HepG2 (cell line): ENCODE results near the gene RAD9A. TPM values are rescaled to one million over a fixed set of nuclear protein-coding genes. Genes with fewer than 3 reads are reported as not detected.

Experiments used
- BCL3 ChIP-seq: sonication (generic); formaldehyde crosslinking; IDR thresholded peaks from 2 replicates; pipeline ENCODE4 v1.5.1; 2020; ENCODE audit warnings: mild to moderate bottlenecking, missing genetic modification reagents, moderate library complexity
- DBP ChIP-seq: sonication (generic); formaldehyde crosslinking; IDR thresholded peaks from 2 replicates; pipeline ENCODE4 v1.4.0; 2020; ENCODE audit warnings: missing genetic modification reagents; ENCODE audit errors: not compliant biosample characterization
- DZIP1 ChIP-seq: sonication (generic); formaldehyde crosslinking; IDR thresholded peaks from 2 replicates; pipeline ENCODE4 v1.5.0; 2020; ENCODE audit warnings: mild to moderate bottlenecking, missing genetic modification reagents
- KDM1A ChIP-seq: IDR thresholded peaks from 2 replicates; pipeline ENCODE4 v1.6.1; 2016; ENCODE audit warnings: missing compliant biosample characterization
- MYPOP ChIP-seq: sonication (generic); formaldehyde crosslinking; IDR thresholded peaks from 2 replicates; pipeline ENCODE4 v1.8.1; 2023; ENCODE audit warnings: mild to moderate bottlenecking, moderate library complexity, missing genetic modification reagents
- RFXAP ChIP-seq: sonication (generic); formaldehyde crosslinking; IDR thresholded peaks from 2 replicates; pipeline ENCODE4 v1.4.0; 2020; ENCODE audit warnings: missing genetic modification reagents, borderline replicate concordance
- TERF1 ChIP-seq: sonication (generic); formaldehyde crosslinking; IDR thresholded peaks from 2 replicates; pipeline ENCODE4 v1.8.0; 2022; ENCODE audit warnings: mild to moderate bottlenecking, missing genetic modification reagents, moderate library complexity
- ZBTB37 ChIP-seq: sonication (generic); formaldehyde crosslinking; IDR thresholded peaks from 2 replicates; pipeline ENCODE4 v1.4.0; 2020; ENCODE audit warnings: mild to moderate bottlenecking, missing genetic modification reagents
- ZGPAT ChIP-seq: IDR thresholded peaks from 2 replicates; pipeline ENCODE4 v1.6.1; 2016; ENCODE audit warnings: mild to moderate bottlenecking
- ZNF3 ChIP-seq: IDR thresholded peaks from 2 replicates; pipeline ENCODE4 v1.7.0; 2017; ENCODE audit warnings: inconsistent platforms
- ZNF34 ChIP-seq: sonication (generic); formaldehyde crosslinking; IDR thresholded peaks from 2 replicates; pipeline ENCODE4 v1.4.0; 2020; ENCODE audit warnings: mild to moderate bottlenecking, missing genetic modification reagents, borderline replicate concordance
- ZNF414 ChIP-seq: sonication (generic); formaldehyde crosslinking; IDR thresholded peaks from 2 replicates; pipeline ENCODE4 v1.5.0; 2020; ENCODE audit warnings: missing genetic modification reagents
- ZNF432 ChIP-seq: sonication (generic); formaldehyde crosslinking; IDR thresholded peaks from 2 replicates; pipeline ENCODE4 v1.5.0; 2020; ENCODE audit warnings: missing genetic modification reagents, mild to moderate bottlenecking, borderline replicate concordance
- ZNF577 ChIP-seq: sonication (generic); formaldehyde crosslinking; IDR thresholded peaks from 2 replicates; pipeline ENCODE4 v1.4.0; 2020; ENCODE audit warnings: mild to moderate bottlenecking, low read depth, missing genetic modification reagents, borderline replicate concordance
- ZNF746 ChIP-seq: sonication (generic); formaldehyde crosslinking; IDR thresholded peaks from 2 replicates; pipeline ENCODE4 v1.8.0; 2022; ENCODE audit warnings: mild to moderate bottlenecking, missing genetic modification reagents
- ZNF773 ChIP-seq: sonication (generic); formaldehyde crosslinking; IDR thresholded peaks from 2 replicates; pipeline ENCODE4 v1.4.0; 2020; ENCODE audit warnings: missing genetic modification reagents, borderline replicate concordance
- ZSCAN30 ChIP-seq: sonication (generic); formaldehyde crosslinking; IDR thresholded peaks from 2 replicates; pipeline ENCODE4 v1.5.0; 2020; ENCODE audit warnings: mild to moderate bottlenecking, missing genetic modification reagents
- polyA plus RNA-seq, 8 experiments: library from polyadenylated mRNA; depleted of rRNA in 3 of 8; stranded (reverse) in 7 of 8; unstranded in 1 of 8; fragments of >200 nt; fragmentation: Illumina TruSeq in 4 of 8; extraction: Trizol in 4 of 8; gene quantifications; 2 replicates each; pipeline versions ENCODE4 v1.2.1 to v1.2.3, GENCODE V29; 2011 to 2016; ENCODE audit warnings: low read depth in 4 of 8, missing spikeins in 1 of 8, mixed read lengths in 1 of 8; ENCODE audit not compliant: insufficient read depth in 1 of 8
- total RNA-seq, 5 experiments: library from RNA; depleted of rRNA; stranded (reverse); fragments of >200 nt; fragmentation: Illumina TruSeq; extraction: Trizol; gene quantifications; 2 replicates each; pipeline ENCODE4 v1.2.3, GENCODE V29; 2016; ENCODE audit warnings: low read depth in 1 of 5

The RAD9A gene
- total and polyA plus RNA-seq, 2 of the 13 experiments (the other 11 are each of a cell fraction or from before 2014, with no cell fraction given): 10.1 to 15.7 TPM

- no peak for TF ChIP-seq DBP (CRISPR knock-in tag)
- peak; percentile 54; the same call in 1 of the 2 replicates for TF ChIP-seq MYPOP (CRISPR knock-in tag)
- no peak for TF ChIP-seq BCL3 (CRISPR knock-in tag)
- peak; percentile 50; the same call in 1 of the 2 replicates for TF ChIP-seq ZNF773 (CRISPR knock-in tag)
- TF ChIP-seq TERF1 (CRISPR knock-in tag): no peak
- no peak for TF ChIP-seq ZSCAN30 (CRISPR knock-in tag)
- no peak for TF ChIP-seq ZNF577 (CRISPR knock-in tag)
- TF ChIP-seq DZIP1: no peak
- no peak for TF ChIP-seq KDM1A (CRISPR knock-in tag)
- no peak for TF ChIP-seq ZNF432 (CRISPR knock-in tag)
- no peak for TF ChIP-seq ZNF34
- TF ChIP-seq ZNF3 (CRISPR knock-in tag): no peak
- peak; percentile 44; the same call in 1 of the 2 replicates for TF ChIP-seq RFXAP (CRISPR knock-in tag)
- no peak for TF ChIP-seq ZNF414 (CRISPR knock-in tag)
- TF ChIP-seq ZBTB37: no peak
- no peak for TF ChIP-seq ZNF746 (CRISPR knock-in tag)
- no peak for TF ChIP-seq ZGPAT (CRISPR knock-in tag)
These were observed 29.1 kb downstream of the RAD9A start (continued) for GRCh38 chr11:67420646-67421429.
